Globus pallidus (tissue), 1 donor: ENCODE results near the gene CDY2B.
"Not testable (repeated sequence)": the region's sequence is repeated elsewhere in the genome, so short reads cannot be mapped to it uniquely, and the experiment has no call there.

ENCODE experiments used
- DNase-seq: peaks from one replicate; pipeline ENCODE4 v3.0.0-alpha.2; 2015; ENCODE audit warnings: low spot score

Gene CDY2B

DNA sequence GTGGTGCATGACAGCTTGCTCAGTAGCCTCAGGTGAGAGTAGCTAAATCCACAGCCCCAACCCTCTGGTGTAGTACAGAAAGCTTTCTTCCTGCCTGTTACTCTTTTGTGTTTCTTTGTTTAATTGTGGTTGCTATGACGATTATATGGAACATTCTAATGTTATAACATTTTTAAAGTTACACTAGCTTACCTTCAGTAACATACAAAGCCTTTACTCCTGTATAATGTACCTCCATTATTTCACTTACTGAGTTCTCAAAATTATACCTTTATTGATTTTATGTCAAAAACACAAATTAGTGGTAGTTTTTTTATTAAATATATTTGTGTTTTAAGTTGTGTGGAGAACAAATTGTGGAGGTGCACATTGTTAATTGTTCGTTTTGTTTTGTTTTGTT, at the start of gene CDY2B:
Gene CDY2B (minus strand): TSS at position 101 of the 400 bp plus-strand sequence. CDS start 328 bp downstream, outside the sequence.
- not testable (repeated sequence) for DNase-seq

DNA sequence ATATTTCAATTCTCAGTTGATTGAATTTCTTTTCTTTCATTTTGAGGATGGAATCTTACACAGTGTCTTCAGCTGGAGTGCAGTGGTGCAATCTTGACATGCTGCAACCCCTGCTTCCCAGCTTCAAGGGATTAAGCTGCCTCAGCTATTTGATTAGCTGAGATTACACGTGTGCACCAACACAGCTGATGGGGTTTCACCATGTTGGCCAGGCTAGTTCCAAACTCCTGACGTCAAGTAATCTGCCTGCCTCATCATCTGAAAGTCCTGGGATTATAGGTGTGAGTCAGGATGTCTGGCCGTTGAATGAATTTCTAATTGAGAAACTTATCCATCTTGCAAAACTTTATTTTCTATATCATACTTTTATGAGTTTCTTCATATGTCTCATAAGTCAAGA, 28.0 kb upstream of the CDY2B start:
- not testable (repeated sequence) for DNase-seq

GRCh38 chrY:17907351-17907750, 27.3 kb upstream of the CDY2B start:
- not testable (repeated sequence) for DNase-seq

- DNase-seq = not testable (repeated sequence)
Observed at GRCh38 chrY:17881697-17882096, 1.7 kb upstream of the CDY2B start.

DNA sequence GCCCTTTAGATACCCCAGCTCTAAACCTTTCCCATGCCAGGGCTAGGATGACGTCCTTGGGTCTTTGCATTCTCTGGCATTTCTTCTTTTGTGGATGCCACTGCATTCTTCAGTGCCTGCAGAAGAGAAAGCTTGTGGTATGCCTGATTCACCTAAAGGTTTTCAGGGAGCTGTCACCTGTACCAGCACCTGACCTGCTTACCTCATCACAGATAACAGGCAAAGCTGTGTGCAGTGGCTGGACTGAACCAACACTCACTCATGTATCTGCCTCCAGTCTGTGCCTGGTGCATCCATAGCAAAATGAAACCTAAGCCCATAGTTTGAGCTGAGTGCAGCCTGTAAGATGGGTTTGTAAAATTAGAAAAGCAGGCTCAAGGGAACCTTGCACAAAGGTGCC, 3.3 kb downstream of the CDY2B start:
- DNase-seq = not testable (repeated sequence)

DNA sequence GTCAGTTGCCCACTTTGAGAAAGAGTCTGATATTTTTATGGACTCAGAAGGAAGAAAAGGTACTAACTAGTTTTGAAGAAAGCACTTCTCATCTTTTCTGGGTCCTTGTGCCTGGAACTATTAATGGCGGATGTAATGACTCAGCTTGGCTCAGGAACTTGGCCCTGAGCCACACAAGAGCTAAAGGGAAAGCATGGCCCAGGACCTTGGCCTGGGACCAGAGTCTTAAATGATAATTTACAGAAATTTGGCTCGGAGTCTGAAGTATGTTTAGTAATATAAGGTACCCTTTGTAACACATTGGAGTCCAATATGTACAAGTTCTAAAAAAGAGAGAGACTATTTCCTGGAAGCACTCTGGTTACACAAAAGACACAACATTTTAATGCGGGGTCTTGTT, 4.6 kb downstream of the CDY2B start:
- DNase-seq = not testable (repeated sequence)

- not testable (repeated sequence) for DNase-seq
Observed at GRCh38 chrY:17871194-17871903, 8.7 kb downstream of the CDY2B start.

GRCh38 chrY:17870737-17871136, 9.3 kb downstream of the CDY2B start:
- not testable (repeated sequence) for DNase-seq

GRCh38 chrY:17867850-17868249, 12.2 kb downstream of the CDY2B start:
- not testable (repeated sequence) for DNase-seq

DNA sequence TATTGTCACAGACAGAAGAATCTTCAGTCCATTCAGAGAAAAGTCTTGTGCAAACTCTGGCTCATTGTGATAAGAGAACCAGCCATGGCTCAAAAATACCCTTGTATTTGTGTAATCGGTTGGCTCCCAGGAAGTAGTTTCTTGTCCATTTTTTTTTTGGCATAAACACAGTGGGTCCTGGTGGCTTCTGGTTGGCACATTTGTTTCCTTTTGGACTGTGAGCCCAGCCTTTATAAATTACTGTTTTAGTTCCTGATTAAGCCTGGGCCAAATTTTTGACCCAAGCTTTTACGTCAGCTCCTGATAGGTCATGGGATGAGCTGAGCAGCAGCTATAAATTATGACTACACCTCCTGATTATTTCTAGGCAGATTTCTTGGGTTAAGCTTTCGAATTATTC, 19.4 kb downstream of the CDY2B start:
- not testable (repeated sequence) for DNase-seq

DNA sequence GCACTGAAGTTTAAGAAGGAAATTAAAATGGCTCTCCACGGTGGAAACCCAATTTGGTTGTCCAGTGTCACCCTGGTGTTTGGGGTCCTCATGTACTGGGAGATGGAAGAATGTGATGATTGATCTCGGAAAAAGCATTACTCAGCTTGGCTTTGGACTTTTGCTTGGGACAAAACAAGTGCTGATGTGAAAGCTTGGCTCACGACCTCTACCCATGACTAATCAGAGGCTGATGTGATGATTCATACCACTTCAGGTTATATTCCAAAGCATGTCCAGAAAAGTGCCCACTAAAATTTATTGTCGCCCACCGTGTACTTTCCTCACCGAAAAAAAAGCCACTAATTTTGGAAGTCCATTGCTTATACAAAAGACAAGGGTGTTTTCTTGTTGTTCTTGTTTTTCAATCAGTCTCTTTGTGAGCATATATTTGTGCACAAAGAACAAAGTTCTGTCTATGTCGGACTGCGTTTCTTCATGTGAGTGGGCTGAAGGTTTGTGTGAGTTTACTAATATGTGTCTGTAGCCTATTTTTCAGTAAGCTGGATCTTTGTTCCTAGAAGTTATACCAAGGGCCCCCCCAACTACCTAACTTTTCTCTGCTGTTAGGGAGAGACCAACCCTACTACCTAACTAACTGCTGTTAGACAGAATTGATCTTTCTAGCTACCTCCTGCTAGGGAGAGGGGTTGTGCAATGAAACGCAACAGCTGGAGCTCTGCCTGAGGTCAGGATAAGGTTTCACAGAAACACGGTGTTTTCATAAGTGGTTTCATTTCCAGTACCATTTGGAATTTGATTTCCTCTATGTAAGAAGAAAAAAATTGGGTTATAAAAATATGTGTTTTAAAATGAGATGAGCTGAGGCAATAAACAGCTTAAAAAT, 22.8 kb downstream of the CDY2B start:
- not testable (repeated sequence) for DNase-seq

- not testable (repeated sequence) for DNase-seq
Observed at GRCh38 chrY:17856508-17856907, 23.5 kb downstream of the CDY2B start.

- DNase-seq = not testable (repeated sequence)
Observed at GRCh38 chrY:17849131-17849530, 30.9 kb downstream of the CDY2B start.

DNA sequence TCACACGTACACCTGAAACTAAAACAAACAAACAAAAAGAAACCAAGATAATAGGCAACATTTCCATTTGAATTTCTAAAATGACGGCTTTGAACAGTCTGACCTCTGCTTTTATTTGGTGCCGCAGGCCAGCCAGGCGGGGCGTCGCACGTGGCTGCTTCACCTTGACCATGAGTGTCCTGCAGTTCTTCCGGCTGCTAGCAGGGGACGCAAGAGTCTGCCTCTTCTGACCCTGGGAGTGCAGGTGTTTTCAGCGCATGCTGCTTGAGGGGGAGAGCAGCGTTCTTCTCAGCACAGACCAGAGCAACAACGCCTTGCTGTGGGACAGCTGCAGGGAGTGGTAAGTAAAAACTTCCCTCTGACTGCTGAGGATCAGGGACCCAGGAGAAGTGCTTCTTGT, 47.9 kb downstream of the CDY2B start:
- not testable (repeated sequence) for DNase-seq
